NCI-H460 (cell line): ENCODE measurements around the gene CYTH4. TPM values are rescaled to one million over a fixed set of nuclear protein-coding genes. Genes with fewer than 3 reads are reported as not detected.

Source experiments
- DNase-seq: peaks from one replicate; pipeline ENCODE4 v3.0.0-alpha.2; 2016; ENCODE audit warnings: low read depth; ENCODE audit errors: extremely low read depth
- total RNA-seq: library from RNA; depleted of rRNA; stranded (reverse); fragments of >200 nt; shearing (Covaris generic); gene quantifications from 2 replicates; pipeline ENCODE4 v1.2.3, GENCODE V29; 2014

The CYTH4 gene
- total RNA-seq, 1 experiment from 2014 or later = not detected

DNA sequence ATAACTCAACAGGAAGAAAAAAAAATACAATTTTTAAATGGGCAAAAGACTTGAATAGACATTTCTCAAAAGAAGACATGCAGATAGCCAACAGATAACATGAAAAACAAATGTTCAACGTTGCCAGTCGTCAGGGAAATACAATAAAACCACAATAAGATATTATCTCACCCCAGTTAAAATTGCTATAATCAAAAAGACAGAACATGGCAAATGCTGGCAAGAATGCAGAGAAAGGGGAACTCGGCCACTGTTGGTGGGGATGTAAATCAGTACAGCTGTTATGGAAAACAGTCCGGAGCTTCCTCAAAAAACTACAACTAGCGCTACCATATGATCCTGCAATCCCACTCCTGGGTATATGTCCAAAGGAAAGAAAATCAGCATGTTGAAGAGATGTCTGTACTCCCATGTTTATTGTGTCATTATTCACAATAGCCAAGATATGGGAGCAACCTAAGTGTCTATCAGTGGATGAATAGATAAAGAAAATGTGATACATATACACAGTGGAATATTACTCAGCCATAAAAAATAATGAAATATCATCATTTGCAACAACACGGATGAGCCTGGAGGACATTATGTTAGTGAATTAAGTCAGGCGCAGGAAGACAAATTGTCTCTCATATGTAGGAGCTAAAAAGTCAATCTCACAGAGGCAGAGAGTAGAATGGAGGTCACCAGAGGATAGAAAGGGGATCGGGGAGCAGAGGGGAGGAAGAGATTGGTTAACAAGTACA is 12.2 kb upstream of the CYTH4 start:
- no peak for DNase-seq

DNA sequence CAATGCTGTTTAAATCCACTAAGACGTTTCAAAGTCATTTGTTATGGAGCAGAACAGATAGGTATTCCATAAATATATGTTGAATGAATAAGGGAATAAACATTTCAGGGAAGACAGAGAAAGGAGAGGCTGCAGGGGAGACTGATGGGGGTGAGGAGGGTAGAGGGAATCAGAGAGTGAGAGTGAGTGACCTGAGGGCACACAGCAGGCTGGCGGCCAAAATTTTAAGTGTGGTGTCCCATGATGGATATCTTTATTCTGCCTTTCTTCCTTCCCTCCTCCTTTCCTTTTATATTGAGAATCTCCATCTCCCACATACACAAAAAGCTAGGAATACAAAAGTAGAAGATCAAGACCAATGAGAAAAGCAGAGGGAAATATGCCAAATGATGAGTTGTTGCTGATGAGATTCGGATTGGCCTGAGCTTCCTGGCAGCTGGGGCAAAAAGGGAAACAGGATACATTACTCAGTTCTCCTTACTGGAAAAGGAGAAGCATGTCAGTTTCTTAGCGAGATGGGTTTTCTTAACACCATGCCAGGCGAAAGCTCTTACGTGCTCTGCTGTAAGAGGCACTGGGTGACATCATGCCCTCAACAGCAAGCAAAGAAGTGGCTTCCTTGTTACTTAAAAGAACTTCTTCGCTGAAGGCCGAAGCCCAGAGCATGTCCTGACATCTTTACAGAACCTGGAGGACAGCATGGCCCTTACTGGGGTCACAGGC is 11.2 kb upstream of the CYTH4 start:
- no peak for DNase-seq

DNA sequence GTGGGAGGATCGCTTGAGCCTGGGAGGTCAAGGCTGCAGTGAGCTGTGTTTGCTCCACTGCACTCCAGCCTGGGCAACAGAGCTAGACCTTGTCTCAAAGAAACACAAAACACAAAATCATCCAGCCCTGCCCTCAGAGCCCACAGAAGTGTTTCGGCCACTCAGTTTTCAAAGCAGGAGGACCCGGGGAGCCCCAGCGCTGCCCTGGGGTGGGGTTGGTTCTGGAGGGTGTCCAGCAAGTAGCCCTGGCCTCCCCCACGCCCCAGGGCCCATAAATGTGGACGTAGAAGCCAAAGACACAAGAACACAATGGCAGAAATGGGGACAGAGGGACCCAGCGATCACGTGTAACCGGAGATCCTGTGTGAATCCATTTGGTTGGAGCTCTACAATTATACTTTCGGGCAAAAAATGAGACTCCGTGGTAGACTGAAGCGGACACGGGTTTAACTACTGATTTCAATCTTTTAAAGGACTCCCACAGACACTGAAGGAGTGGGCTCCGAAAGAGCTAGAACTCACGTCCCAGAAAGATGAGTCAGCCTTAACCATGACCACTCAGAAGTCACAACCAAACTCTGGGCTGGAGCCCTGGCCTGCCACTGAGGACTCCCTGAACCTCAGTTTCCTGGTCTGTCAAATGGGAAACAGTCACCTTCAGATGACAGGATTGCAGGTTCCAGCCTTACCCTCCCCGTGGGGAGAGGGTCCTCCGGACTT is 9.0 kb upstream of the CYTH4 start:
- DNase-seq = no peak

DNA sequence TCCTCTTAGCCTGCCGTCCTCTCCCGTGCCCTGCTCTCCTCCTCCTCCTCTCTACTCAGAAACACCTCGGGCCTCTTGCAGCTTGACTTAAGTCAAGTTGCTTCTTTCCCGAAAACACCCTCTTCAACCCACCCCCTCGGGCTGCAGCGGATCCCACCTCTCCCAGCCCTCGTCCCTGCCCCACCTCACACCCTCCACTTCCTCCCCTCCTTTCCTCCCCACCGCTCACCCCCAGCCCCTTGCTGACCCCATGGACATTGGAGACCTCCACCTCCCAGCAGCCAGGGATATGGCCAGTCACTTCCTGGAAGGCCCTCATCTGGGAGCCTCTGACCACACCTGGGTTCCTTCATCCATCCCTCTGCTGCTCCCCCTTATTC is 8.5 kb upstream of the CYTH4 start:
- DNase-seq = no peak

DNA sequence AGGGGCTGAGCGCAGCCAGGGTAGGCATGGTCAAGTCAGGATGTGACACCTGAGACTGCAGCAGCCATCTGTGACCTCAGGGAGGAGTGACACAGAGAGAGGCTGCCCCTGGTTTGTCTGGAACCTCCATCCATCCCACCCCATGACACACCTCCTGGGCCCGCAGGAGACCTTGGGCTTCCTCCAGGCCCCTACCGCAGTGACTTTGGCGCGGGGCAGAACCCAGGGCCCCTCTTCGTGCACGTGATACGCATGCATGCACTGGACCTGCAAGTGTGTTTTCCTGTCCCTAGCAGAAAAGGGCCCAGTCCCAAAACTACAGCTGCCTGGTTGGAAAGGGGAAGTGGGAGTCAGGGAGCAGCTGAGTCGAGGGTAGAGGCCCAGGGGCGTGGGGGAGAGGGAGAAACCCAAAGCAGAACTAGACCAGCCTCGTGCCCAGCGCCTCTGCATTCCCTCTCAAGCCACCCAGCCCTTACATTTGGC is 7.9 kb upstream of the CYTH4 start:
- DNase-seq = no peak

DNA sequence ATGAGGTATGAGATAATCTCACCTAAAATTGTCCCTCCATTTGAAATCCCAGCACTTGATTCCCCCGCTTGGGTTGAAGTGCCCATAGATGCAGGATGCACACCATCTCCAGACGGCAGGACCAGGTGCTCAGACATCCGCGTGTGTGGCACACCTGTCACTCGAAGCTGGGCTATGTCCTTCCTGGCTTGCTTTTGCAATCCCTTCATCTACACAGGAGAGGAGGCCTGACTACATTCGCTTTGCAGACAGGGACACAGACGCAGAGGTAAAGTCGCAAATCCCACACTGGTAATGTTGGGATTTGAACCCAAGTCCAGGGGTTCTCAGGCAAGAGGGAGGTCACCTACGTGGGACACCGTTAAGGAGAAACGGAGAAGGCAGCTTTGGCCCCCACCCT is 7.2 kb upstream of the CYTH4 start:
- no peak for DNase-seq

DNA sequence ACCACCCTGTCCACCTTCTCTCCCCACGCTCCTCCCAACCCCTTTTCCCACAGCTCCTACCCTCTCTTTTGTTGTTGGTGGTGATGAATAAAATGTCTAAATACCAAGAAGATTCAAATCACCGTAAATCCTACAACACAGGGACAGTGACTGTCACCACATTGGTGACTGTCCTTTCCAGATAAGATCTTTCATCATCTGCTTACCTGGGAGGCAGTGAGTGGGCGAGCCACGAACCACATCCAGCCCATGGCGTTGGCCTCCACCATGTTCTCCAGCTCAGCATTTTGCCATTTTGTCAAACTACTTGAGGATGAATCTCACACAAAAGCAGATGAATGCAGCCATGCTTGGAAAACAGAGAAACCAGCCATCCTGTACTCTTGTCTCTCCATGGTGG is 6.7 kb upstream of the CYTH4 start:
- no peak for DNase-seq

DNA sequence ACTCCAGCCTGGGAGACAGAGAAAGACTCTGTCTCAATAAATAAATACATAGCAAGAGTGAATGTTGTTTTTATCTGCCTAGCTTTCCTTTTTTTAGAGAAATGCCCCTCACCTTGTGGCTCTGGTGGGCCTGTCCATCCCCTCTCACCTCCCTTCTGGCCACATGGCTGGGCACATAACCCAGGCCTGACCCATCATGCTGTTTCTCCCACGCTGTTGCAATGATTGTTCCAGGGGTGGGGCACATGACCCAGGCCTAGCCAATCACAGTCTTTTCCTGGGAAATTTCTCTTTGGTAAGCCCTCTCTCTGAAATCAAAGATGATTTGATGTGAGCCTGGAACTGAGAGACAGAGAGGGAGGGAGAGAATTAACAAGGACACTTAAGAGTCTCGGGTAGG is 5.5 kb upstream of the CYTH4 start:
- DNase-seq = no peak

DNA sequence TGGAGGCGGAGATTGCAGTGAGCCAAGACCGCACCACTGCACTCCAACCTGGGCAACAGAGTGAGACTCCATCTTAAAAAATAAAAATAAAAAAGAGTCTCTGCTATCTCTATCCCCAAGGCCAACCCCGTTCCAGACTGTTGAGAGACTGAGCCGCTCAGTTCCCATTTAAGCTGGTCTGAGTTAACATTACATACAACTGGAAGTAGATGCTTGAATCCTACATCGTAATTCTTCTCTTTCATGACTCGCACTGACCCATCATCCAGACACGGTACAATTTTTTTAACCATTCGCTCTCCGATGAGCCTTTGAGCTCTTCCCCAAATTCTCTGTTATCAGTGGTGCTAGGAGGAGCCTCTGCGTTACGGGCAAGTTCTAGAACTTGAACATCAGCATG is 4.9 kb upstream of the CYTH4 start:
- no peak for DNase-seq

DNA sequence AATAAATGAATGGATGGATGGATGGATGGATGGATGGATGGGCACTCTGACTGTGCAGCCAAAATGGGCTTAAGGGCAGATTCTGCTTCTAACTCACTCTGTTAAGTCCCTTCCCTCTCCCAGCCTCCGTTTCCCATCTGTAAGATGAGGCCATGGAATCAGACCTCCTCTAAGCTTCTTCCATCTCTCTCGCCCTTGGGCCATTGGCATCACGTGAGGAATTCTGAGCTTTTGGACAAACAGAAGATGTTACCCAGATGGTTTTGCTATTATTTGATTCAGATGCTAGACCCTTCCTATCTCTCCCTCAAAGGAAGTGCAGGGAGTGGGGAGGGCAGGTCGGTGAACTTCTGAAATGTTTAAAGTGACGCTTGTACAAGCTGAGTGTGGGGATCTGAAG is 4.0 kb upstream of the CYTH4 start:
- DNase-seq = no peak

DNA sequence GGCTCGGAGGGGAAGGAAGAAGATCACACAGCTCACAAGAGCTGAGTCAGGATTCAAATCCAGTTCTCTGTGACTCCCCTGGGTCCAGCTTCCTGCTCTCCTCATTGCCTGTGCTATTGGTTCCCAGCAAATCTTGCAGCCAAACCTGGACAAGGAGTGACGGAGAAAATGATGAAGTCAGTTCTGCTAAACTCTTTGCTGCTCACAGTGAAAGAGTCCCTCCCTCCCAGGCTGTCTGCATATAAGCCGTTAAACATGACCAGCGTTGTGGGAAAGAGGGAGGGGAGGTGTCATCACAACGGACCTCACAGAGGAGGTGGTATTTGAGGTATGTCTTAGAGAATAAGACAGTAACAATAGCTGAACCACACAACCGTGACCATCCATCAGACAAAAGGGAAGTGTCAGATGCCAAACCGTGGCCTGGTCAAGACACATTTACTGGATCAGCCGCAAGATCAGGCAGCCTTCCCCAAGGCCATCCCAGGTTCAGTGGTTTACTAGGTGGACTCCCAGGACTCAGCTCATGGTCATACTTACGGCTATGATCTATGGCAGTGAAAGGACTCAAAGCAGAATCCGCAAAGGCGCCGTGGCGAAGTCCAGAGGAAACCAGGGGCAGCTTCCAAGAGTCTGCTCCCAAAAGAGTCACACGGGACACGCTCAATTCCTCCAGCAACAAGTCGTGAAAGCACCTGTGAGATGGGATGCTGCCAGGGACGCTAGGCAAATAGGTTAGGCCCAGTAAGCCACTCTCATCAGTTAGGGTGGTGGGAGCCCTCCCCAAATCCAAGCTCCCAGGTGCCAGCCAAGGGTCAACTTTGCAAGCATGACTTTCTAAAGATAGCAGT is 2.8 kb upstream of the CYTH4 start:
- DNase-seq = no peak

DNA sequence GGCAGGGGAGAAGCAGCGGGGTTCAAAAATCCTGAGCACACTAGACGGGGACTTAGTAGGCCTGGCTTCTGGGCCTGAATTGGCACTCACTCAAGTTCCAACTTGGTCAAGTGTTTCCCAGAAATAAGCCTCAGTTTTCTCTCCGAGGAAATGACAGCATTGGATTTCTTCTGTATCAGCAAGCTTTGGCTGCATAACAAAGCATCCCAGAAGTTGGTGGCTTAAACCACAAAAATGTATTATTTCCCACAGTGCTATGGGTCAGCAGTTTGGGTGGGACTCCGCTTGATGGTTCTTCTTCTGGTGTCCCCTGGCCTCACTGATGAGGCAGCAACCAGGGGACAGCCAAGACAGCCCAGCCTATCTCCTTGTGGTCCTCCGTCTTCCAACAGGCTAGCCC is 1.6 kb upstream of the CYTH4 start:
- no peak for DNase-seq

DNA sequence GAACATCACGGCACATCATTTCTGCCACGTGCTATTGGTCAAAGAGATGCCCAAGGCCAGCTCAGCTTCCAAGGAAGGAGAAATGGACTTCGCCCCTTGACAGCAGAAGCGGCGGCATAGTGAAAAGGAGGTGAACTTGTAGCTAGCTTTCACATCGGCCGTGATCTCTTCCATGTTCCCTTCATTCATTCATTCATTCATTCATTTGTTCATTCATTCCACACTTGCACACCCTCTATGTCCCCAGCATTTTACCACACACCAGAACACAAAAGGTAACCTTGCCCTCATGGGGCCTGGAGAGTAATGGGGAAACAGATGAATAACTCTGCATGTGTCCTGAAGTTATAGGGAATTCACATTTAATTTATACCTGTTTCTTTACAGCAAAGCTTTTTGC is 1.1 kb upstream of the CYTH4 start:
- DNase-seq = no peak

DNA sequence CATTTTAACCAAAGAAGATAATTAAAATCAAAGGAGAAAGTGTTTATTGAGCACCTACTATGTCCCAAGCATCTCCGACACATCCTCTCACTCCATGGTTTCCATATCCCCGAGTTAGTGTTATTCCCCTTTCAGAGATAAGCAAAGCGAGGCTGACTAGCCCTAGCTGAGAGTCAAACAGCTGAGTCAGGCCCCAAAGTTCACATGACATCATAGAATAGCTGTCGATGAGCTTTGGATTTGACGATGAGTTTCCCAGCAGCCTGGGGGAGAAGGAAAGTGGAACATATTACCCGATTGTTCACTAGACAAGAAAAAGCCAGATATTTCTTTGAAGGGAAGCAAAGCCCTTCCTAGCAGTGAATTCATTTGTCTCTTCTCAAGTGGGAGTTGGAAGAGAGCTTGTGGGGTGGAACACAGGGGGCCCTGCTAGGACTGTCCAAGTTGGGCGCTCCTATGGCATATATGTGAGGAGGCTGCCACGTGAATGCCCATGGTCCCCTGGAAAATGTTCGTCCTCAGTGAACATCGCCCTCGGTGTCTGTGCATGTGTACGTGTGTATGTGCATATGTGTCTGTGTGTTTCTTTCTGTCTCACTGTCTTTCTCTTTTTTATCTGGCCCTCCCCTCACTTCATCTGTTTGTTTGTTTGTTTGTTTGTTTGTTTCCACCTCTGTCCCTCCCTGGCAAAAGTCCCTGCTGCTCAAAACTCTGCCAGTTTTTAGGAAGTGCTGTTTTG is 493 bp upstream of the CYTH4 start:
- DNase-seq = no peak

DNA sequence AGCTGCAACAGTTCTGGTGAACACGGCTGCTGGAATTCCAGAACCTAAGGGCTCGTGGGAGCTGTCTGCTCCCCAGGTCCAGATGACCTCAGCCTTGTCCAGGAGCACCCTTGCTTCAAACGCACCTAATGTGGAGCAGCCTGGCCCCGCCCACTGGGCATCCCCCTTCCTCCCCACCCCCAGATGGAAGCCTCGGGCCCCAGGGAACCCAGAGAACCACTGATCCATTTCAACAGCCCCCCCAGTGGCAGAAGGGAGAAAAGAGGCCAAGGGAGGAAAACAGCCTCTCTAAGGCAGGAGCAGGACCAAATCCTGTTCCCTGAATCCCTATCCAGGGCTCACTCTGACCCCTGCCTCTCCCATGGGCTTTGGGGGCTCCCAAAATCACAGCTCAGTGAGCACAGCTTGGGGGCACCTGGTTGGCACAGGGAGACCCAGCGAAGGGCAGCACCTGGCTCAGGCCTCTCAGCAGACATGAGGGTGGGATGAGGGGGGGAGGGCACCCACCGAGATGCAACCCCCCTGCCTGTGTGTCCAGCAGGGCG is 1.2 kb downstream of the CYTH4 start:
- no peak for DNase-seq

DNA sequence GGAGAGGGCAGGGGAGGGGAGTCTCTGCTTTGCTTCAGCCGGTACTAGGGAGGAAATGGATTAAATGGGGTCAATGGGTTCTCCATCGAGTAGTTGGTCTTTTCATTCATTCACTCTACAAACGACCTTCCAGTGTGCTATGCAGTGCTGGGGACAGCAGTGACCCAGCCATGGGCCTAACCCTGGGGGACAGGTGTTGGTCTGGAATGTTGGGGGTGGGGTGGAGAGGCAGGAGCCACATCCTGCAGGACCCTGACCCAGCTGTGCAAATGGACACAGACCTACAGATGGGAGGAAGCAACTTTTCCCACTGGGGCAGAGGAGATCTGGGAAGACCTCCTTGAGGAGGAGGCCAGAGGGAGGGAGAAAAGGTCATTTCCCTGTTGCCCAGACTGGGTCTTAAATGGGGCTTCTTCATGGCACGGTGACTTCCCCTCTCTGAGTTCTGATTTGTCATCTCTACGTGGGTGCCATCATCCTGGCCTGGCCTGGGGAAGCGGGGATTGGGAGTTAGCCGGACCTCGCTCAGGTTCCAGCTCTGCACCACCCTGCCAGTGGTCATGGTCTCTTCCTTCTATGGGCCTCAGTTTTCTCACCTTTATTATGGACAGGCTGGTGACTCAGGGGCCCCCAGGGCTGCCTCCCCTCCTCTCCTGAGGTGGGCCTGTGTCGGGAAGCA is 2.0 kb downstream of the CYTH4 start:
- no peak for DNase-seq

DNA sequence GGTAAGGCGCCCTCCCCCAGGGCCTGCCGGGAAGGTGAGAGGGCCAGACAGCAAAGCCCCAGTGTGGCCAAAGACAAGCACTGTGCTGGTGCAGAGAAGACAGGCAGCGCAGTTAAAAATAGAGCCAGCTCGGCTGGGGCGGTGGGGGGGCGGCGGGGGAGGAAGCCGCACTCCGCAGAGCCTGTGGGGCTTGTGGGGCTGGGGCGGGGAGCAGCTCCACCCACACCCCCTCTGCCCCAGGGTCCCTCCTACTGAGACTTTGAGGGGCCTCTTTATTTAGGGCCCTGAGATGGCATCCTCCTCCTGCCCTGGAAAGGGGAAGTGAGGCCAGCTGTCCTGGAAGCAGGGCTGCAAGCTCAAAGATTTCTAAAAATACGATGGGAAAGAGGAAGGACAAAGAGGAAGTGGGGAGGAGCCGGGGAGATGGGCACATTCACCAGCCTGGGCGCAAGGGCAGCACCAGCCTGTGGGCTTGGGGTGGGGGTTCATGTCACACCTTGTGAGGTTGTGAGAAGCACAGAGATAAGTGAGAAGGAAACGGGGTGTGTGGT is 2.6 kb downstream of the CYTH4 start:
- DNase-seq = no peak

DNA sequence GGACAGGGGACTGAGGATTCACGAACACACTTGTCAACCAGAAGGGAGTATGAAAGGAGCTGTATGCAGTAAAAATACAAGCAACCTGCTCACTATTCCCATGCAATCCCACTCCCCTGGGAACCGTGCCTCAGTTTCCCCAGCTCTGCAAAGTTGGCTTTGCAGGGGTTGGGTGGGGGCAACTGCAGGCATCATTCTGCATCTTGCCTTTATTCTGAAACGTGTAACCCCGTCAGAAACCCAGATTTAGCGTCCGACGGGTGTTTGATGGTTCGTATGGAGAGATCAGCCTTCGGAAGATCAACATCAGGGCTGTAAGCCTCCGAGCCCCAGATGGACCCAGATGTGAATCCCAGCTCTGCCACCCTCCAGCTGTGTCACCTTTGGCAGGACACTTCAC is 3.6 kb downstream of the CYTH4 start:
- DNase-seq = no peak

DNA sequence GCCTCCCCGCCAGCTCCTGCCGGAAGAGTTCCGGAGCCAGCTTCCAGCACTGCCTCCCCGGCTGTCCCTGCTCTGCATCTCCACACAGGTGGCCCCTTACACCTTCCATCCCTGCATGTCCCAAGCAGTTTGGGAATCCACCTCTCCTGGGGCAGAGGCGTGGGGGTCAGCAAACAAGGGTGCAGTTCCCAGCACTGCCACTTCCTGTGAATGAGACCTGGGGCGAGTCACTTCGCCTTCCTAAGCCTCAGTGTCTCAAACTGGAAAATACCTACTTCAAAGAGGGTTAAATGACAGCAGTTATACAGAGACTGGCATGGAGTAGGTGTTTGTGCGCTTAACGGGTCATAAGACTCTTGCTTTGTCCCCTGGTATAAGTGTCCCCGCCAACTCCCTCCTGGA is 5.2 kb downstream of the CYTH4 start:
- DNase-seq = no peak
